ENCODE measurements around the gene HSD11B1.

HSD11B1 gene

GRCh38 chr1:209738270-209738669, 33.6 kb downstream of the HSD11B1 start:
- Histone ChIP-seq H3K4me1 (ENCODE audit: low read length) (peaks cover 14% of the 10 kb centered on the region), H3K27me3 (replicated peaks; ENCODE audit: insufficient read depth, low read length) (no peaks in the 10 kb centered on the region), H4K20me1 (ENCODE audit: insufficient read depth, low read length) (no peaks in the 10 kb centered on the region), H3F3A (ENCODE audit: insufficient read depth, low read length) (no peaks in the 10 kb centered on the region), H3K4me2 (ENCODE audit: low read depth, low read length) (no peak overlapping the region), H3K9me3 (replicated peaks; ENCODE audit: insufficient read depth, low read length) (no peaks in the 10 kb centered on the region), H3K27ac (ENCODE audit: low read length) (no peak overlapping the region), H3K79me2 (ENCODE audit: low read length) (no peaks in the 10 kb centered on the region), H2AFZ (ENCODE audit: low read length) (no peak overlapping the region), H3K9ac (ENCODE audit: low read length) (no peak overlapping the region), H3K4me3 (ENCODE audit: low read length) (no peak overlapping the region), H3K36me3 (replicated peaks; ENCODE audit: insufficient read depth, low read length) (no peaks in the 10 kb centered on the region), H3K9me2 (replicated peaks; ENCODE audit: insufficient read depth, low read length) (no peaks in the 10 kb centered on the region)
- DNase-seq = no peak
- TF ChIP-seq EZH2phosphoT487 (IDR thresholded peaks at IDR 0.05; ENCODE audit: low read length) (no peak), EZH2 (optimal IDR thresholded peaks at IDR 0.05; ENCODE audit: low read depth, low read length) (no peak), CTCF (IDR thresholded peaks at IDR 0.05; ENCODE audit: low read length) (no peak)

GRCh38 chr1:209741193-209741592, 36.5 kb downstream of the HSD11B1 start:
- TF ChIP-seq EZH2 (optimal IDR thresholded peaks at IDR 0.05; ENCODE audit: low read depth, low read length) = no peak
- TF ChIP-seq CTCF (IDR thresholded peaks at IDR 0.05; ENCODE audit: low read length) = no peak
- TF ChIP-seq EZH2phosphoT487 (IDR thresholded peaks at IDR 0.05; ENCODE audit: low read length) = no peak
- H3K4me3 ChIP-seq (ENCODE audit: low read length) = no peak overlapping the region
- no peaks in the 10 kb centered on the region for H3K36me3 ChIP-seq (replicated peaks; ENCODE audit: insufficient read depth, low read length)
- no peak overlapping the region for H2AFZ ChIP-seq (ENCODE audit: low read length)
- no peak overlapping the region for H3K4me2 ChIP-seq (ENCODE audit: low read depth, low read length)
- no peak for DNase-seq
- no peaks in the 10 kb centered on the region for H3F3A ChIP-seq (ENCODE audit: insufficient read depth, low read length)
- H3K9ac ChIP-seq (ENCODE audit: low read length) = no peak overlapping the region
- no peaks in the 10 kb centered on the region for H3K9me3 ChIP-seq (replicated peaks; ENCODE audit: insufficient read depth, low read length)
- no peaks in the 10 kb centered on the region for H3K9me2 ChIP-seq (replicated peaks; ENCODE audit: insufficient read depth, low read length)
- peaks cover 14% of the 10 kb centered on the region for H3K4me1 ChIP-seq (ENCODE audit: low read length)
- no peak overlapping the region for H3K27ac ChIP-seq (ENCODE audit: low read length)
- no peaks in the 10 kb centered on the region for H4K20me1 ChIP-seq (ENCODE audit: insufficient read depth, low read length)
- H3K27me3 ChIP-seq (replicated peaks; ENCODE audit: insufficient read depth, low read length) = no peaks in the 10 kb centered on the region
- no peaks in the 10 kb centered on the region for H3K79me2 ChIP-seq (ENCODE audit: low read length)

GRCh38 chr1:209741889-209742288, 37.2 kb downstream of the HSD11B1 start:
- Histone ChIP-seq H3K36me3 (replicated peaks; ENCODE audit: insufficient read depth, low read length) (no peaks in the 10 kb centered on the region), H4K20me1 (ENCODE audit: insufficient read depth, low read length) (no peaks in the 10 kb centered on the region), H2AFZ (ENCODE audit: low read length) (no peak overlapping the region), H3F3A (ENCODE audit: insufficient read depth, low read length) (no peaks in the 10 kb centered on the region), H3K4me3 (ENCODE audit: low read length) (no peak overlapping the region), H3K4me2 (ENCODE audit: low read depth, low read length) (no peak overlapping the region), H3K27me3 (replicated peaks; ENCODE audit: insufficient read depth, low read length) (no peaks in the 10 kb centered on the region), H3K27ac (ENCODE audit: low read length) (no peak overlapping the region), H3K9me2 (replicated peaks; ENCODE audit: insufficient read depth, low read length) (no peaks in the 10 kb centered on the region), H3K9me3 (replicated peaks; ENCODE audit: insufficient read depth, low read length) (no peaks in the 10 kb centered on the region), H3K4me1 (ENCODE audit: low read length) (peaks cover 14% of the 10 kb centered on the region), H3K9ac (ENCODE audit: low read length) (no peak overlapping the region), H3K79me2 (ENCODE audit: low read length) (no peaks in the 10 kb centered on the region)
- no peak for DNase-seq
- no peak for TF ChIP-seq EZH2 (optimal IDR thresholded peaks at IDR 0.05; ENCODE audit: low read depth, low read length)
- no peak for TF ChIP-seq EZH2phosphoT487 (IDR thresholded peaks at IDR 0.05; ENCODE audit: low read length)
- no peak for TF ChIP-seq CTCF (IDR thresholded peaks at IDR 0.05; ENCODE audit: low read length)
